HepG2 (cell line): ENCODE measurements around the gene GBE1. TPM values are rescaled to one million over a fixed set of nuclear protein-coding genes. Genes with fewer than 3 reads are reported as not detected.
A peak's percentile ranks its signal among the peaks of the same experiment; 100 is the strongest.

Experiments
- ATAC-seq: fragments of 200-7000 bp; cut with Tn5 transposase; 3 replicates; pipeline ENCODE4 v1.9.1; 2020; ENCODE audit warnings: mild to moderate bottlenecking, moderate library complexity
- BruUV-seq: library from RNA; stranded (reverse); fragments of 400-500 nt; replicated peaks from 2 replicates; lab custom pipeline; 2021; lab: Mats Ljungman, UMichigan
- CTCF ChIA-PET: fragments of 300-600 bp; formaldehyde crosslinking; extraction: SDS; loops from one replicate; lab custom pipeline; 2021; ENCODE audit warnings: low total read pairs, inconsistent platforms, low intra/inter-chr PET ratio; lab: Yijun Ruan, JAX
- POLR2A ChIA-PET: fragments of 350-600 bp; sonication (Branson Sonifier 250); formaldehyde crosslinking; loops from one replicate; lab custom pipeline; 2020; ENCODE audit warnings: antibody characterized with exemption, inconsistent platforms; lab: Yijun Ruan, JAX
- DNase-seq: peaks from one replicate; pipeline ENCODE4 v3.0.0-alpha.2; 2015; ENCODE audit warnings: low spot score
- FAIRE-seq: peaks from 3 replicates; lab custom pipeline; 2011; peaks lifted over from hg19 to GRCh38; lab: Jason Lieb, UNC
- H2AFZ ChIP-seq: one replicate; pipeline ENCODE4 v1.6.1; 2011; ENCODE audit warnings: low read length, inconsistent platforms
- H3K27ac ChIP-seq: fragments of 300-600 bp; 3 replicates; pipeline ENCODE4 v1.8.0; 2011; ENCODE audit warnings: mixed run types, mild to moderate bottlenecking, mixed read lengths, low read length, inconsistent platforms; ENCODE audit not compliant: insufficient read depth; ENCODE audit errors: extremely low read length
- H3K27me3 ChIP-seq, 2 experiments: fragments of 200-600 bp in 1 of 2; 2 replicates in 1 of 2; 3 replicates in 1 of 2; pipeline versions ENCODE4 v1.6.0 to v1.8.0; 2011; ENCODE audit warnings: low read length in 2 of 2, mild to moderate bottlenecking in 2 of 2, moderate library complexity in 2 of 2, inconsistent platforms in 1 of 2; ENCODE audit not compliant: insufficient read depth in 2 of 2, control insufficient read depth in 1 of 2
- H3K36me3 ChIP-seq, 2 experiments: fragments of 200-600 bp in 1 of 2; replicated peaks in 1 of 2; 2 replicates in 1 of 2; 3 replicates in 1 of 2; pipeline versions ENCODE4 v1.5.1 to v1.8.0; 2011; ENCODE audit warnings: low read length in 2 of 2, inconsistent platforms in 1 of 2; ENCODE audit not compliant: insufficient read depth in 2 of 2, control insufficient read depth in 1 of 2
- H3K4me1 ChIP-seq: 2 replicates; pipeline ENCODE4 v1.5.1; 2012; ENCODE audit warnings: low read length, inconsistent platforms; ENCODE audit not compliant: insufficient read depth
- H3K4me2 ChIP-seq: 2 replicates; pipeline ENCODE4 v1.6.0; 2011; ENCODE audit warnings: low read depth, low read length, inconsistent platforms
- H3K4me3 ChIP-seq, 3 experiments: fragments of 200-600 bp in 1 of 3; sonication (generic), shearing (Covaris generic) in 1 of 3; replicated peaks in 1 of 3; 2 replicates each; pipeline ENCODE4 v1.5.1; 2011 to 2016; ENCODE audit warnings: low read length in 3 of 3, inconsistent platforms in 2 of 3, low read depth in 2 of 3, mild to moderate bottlenecking in 2 of 3, control low read depth in 1 of 3, mixed read lengths in 1 of 3; ENCODE audit not compliant: insufficient read depth in 1 of 3
- H3K79me2 ChIP-seq: one replicate; pipeline ENCODE4 v1.6.1; 2011; ENCODE audit warnings: low read length, inconsistent platforms; ENCODE audit not compliant: insufficient read depth
- H3K9ac ChIP-seq: 2 replicates; pipeline ENCODE4 v1.6.0; 2011; ENCODE audit warnings: mild to moderate bottlenecking, low read depth, low read length, inconsistent platforms; ENCODE audit not compliant: insufficient read depth
- H3K9me3 ChIP-seq: 2 replicates; pipeline ENCODE4 v1.5.1; 2012; ENCODE audit warnings: mild to moderate bottlenecking, low read length
- H4K20me1 ChIP-seq: 2 replicates; pipeline ENCODE4 v1.6.0; 2011; ENCODE audit warnings: inconsistent platforms, mild to moderate bottlenecking, low read length, moderate library complexity; ENCODE audit not compliant: insufficient read depth
- GLI4 ChIP-seq: sonication (generic); formaldehyde crosslinking; IDR thresholded peaks from 2 replicates; pipeline ENCODE4 v1.5.1; 2020; ENCODE audit warnings: missing genetic modification reagents, mild to moderate bottlenecking, moderate library complexity, borderline replicate concordance
- GPN1 ChIP-seq: sonication (generic); formaldehyde crosslinking; IDR thresholded peaks from 2 replicates; pipeline ENCODE4 v1.5.1; 2020; ENCODE audit warnings: missing genetic modification reagents, borderline replicate concordance
- HOXA7 ChIP-seq: sonication (generic); formaldehyde crosslinking; IDR thresholded peaks from 2 replicates; pipeline ENCODE4 v1.8.1; 2022; ENCODE audit warnings: mild to moderate bottlenecking, missing genetic modification reagents, moderate library complexity
- MAX ChIP-seq: IDR thresholded peaks from 2 replicates; pipeline ENCODE4 v1.6.1; 2012; ENCODE audit warnings: inconsistent platforms
- MIXL1 ChIP-seq: IDR thresholded peaks from 2 replicates; pipeline ENCODE4 v1.6.1; 2016
- NAIF1 ChIP-seq: sonication (generic); formaldehyde crosslinking; IDR thresholded peaks from 2 replicates; pipeline ENCODE4 v1.5.0; 2020; ENCODE audit warnings: mild to moderate bottlenecking, missing genetic modification reagents, borderline replicate concordance
- NCOA2 ChIP-seq: sonication (generic); formaldehyde crosslinking; IDR thresholded peaks from 2 replicates; pipeline ENCODE4 v1.8.0; 2022; ENCODE audit warnings: inconsistent platforms
- NFE2L1 ChIP-seq: sonication (generic); formaldehyde crosslinking; IDR thresholded peaks from 2 replicates; pipeline ENCODE4 v1.4.0; 2020; ENCODE audit warnings: missing genetic modification reagents, mild to moderate bottlenecking, borderline replicate concordance
- PBX2 ChIP-seq: IDR thresholded peaks from 2 replicates; pipeline ENCODE4 v1.6.1; 2016; ENCODE audit warnings: control low read depth
- PLRG1 ChIP-seq: fragments of 450-650 bp; conservative IDR thresholded peaks from 2 replicates; pipeline ENCODE4 v1.6.1; 2016
- PRPF4 ChIP-seq: fragments of 200-400 bp; formaldehyde crosslinking; IDR thresholded peaks from 2 replicates; pipeline ENCODE4 v1.6.1; 2016; ENCODE audit warnings: low read length, low read depth; ENCODE audit not compliant: poor library complexity, severe bottlenecking
- ZKSCAN5 ChIP-seq: sonication (generic); formaldehyde crosslinking; IDR thresholded peaks from 2 replicates; pipeline ENCODE4 v1.5.1; 2020; ENCODE audit warnings: mild to moderate bottlenecking, missing genetic modification reagents
- ZMAT3 ChIP-seq: sonication (generic); formaldehyde crosslinking; conservative IDR thresholded peaks from 2 replicates; pipeline ENCODE4 v1.7.0; 2021; ENCODE audit warnings: missing genetic modification reagents
- ZNF33A ChIP-seq: sonication (generic); formaldehyde crosslinking; IDR thresholded peaks from 2 replicates; pipeline ENCODE4 v1.5.1; 2020; ENCODE audit warnings: missing genetic modification reagents, mild to moderate bottlenecking, moderate library complexity, borderline replicate concordance
- ZSCAN12 ChIP-seq: sonication (generic); formaldehyde crosslinking; IDR thresholded peaks from 2 replicates; pipeline ENCODE4 v1.9.0; 2021; ENCODE audit warnings: mild to moderate bottlenecking, missing genetic modification reagents
- ZSCAN25 ChIP-seq: sonication (generic); formaldehyde crosslinking; IDR thresholded peaks from 2 replicates; pipeline ENCODE4 v1.8.0; 2022; ENCODE audit warnings: mild to moderate bottlenecking, missing genetic modification reagents
- WGBS: methylation state at CpG from one replicate; pipeline ENCODE4 v1.1.6; 2017; ENCODE audit warnings: low lambda C conversion rate; 5-methylcytosine and 5-hydroxymethylcytosine counted together
- in situ Hi-C: cut with HindIII; loops from 2 replicates; pipeline ENCODE4 v1.10.0; 2017; ENCODE audit warnings: low pct_unique_long_range_greater_than_20kb; ENCODE audit not compliant: extremely low pct_ligation_motif_present
- intact Hi-C: fragments of 100-400 bp; cut with micrococcal nuclease; formaldehyde crosslinking; loops from one replicate; pipeline ENCODE4 v1.10.0; 2022; ENCODE audit not compliant: unreplicated experiment
- polyA plus RNA-seq, 8 experiments: library from polyadenylated mRNA; depleted of rRNA in 3 of 8; stranded (reverse) in 7 of 8; unstranded in 1 of 8; fragments of >200 nt; fragmentation: Illumina TruSeq in 4 of 8; extraction: Trizol in 4 of 8; gene quantifications; 2 replicates each; pipeline versions ENCODE4 v1.2.1 to v1.2.3, GENCODE V29; 2011 to 2016; ENCODE audit warnings: low read depth in 4 of 8, missing spikeins in 1 of 8, mixed read lengths in 1 of 8; ENCODE audit not compliant: insufficient read depth in 1 of 8
- total RNA-seq, 5 experiments: library from RNA; depleted of rRNA; stranded (reverse); fragments of >200 nt; fragmentation: Illumina TruSeq; extraction: Trizol; gene quantifications; 2 replicates each; pipeline ENCODE4 v1.2.3, GENCODE V29; 2016; ENCODE audit warnings: low read depth in 1 of 5
- TF ChIP-seq, protein P1 (sequence below): IDR thresholded peaks from 2 replicates; pipeline ENCODE4 v1.4.0; 2020; ENCODE audit warnings: mild to moderate bottlenecking, missing genetic modification reagents
- TF ChIP-seq, protein P2 (sequence below): sonication (generic); formaldehyde crosslinking; IDR thresholded peaks from 2 replicates; pipeline ENCODE4 v1.8.0; 2022; ENCODE audit warnings: missing genetic modification reagents, mild to moderate bottlenecking, inconsistent platforms, borderline replicate concordance

Gene GBE1
- total and polyA plus RNA-seq, 2 of the 13 experiments (the other 11 are each of a cell fraction or from before 2014, with no cell fraction given) = 22.9 to 36.1 TPM

DNA sequence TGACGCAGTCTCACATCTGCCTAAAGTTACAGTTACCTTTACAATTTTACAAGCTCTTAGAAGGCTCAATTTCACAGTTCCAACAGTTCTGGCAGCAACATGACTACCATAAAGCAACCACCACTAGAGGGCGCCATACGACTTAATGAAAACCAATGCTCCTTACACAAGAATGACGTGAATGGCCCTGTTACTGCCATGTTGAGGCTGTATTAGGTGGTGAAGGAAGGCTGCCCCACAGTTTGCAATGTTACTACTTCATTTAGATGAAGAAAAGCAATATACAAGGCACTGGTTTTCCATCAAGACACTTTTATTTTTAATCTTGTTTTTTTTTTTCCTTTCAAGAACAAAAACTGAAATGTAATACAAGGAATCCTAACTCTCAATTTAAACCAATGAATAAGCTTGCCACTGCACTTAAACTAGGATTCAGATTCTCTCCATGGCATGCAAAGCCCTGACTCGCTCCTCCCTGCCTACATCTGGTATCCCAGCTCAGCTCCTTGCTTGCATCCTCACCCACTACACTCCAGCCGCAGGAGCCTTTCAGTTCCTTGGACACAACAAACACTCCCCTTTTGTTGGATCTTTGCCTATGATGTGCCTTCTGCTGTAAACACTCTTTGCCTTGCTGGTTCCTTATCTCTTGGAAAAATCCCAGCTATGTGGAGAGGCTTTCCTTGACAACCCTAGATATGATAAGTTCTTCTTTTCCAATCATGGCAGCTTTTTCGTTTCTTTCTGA is 270.7 kb downstream of the GBE1 start (continued):
- TF ChIP-seq, protein P1, sequence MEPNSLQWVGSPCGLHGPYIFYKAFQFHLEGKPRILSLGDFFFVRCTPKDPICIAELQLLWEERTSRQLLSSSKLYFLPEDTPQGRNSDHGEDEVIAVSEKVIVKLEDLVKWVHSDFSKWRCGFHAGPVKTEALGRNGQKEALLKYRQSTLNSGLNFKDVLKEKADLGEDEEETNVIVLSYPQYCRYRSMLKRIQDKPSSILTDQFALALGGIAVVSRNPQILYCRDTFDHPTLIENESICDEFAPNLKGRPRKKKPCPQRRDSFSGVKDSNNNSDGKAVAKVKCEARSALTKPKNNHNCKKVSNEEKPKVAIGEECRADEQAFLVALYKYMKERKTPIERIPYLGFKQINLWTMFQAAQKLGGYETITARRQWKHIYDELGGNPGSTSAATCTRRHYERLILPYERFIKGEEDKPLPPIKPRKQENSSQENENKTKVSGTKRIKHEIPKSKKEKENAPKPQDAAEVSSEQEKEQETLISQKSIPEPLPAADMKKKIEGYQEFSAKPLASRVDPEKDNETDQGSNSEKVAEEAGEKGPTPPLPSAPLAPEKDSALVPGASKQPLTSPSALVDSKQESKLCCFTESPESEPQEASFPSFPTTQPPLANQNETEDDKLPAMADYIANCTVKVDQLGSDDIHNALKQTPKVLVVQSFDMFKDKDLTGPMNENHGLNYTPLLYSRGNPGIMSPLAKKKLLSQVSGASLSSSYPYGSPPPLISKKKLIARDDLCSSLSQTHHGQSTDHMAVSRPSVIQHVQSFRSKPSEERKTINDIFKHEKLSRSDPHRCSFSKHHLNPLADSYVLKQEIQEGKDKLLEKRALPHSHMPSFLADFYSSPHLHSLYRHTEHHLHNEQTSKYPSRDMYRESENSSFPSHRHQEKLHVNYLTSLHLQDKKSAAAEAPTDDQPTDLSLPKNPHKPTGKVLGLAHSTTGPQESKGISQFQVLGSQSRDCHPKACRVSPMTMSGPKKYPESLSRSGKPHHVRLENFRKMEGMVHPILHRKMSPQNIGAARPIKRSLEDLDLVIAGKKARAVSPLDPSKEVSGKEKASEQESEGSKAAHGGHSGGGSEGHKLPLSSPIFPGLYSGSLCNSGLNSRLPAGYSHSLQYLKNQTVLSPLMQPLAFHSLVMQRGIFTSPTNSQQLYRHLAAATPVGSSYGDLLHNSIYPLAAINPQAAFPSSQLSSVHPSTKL (CRISPR knock-in tag) = no peak
- TF ChIP-seq ZMAT3 (CRISPR knock-in tag) = no peak
- no peak for TF ChIP-seq ZSCAN25
- no peak for TF ChIP-seq NCOA2 (CRISPR knock-in tag)
- TF ChIP-seq ZNF33A (CRISPR knock-in tag) = no peak
- TF ChIP-seq MIXL1 = peak; percentile 35; the same call in 1 of the 2 replicates
- no peak for TF ChIP-seq PRPF4
- TF ChIP-seq GLI4 (CRISPR knock-in tag) = no peak
- TF ChIP-seq, all 625 proteins: peak for 12

DNA sequence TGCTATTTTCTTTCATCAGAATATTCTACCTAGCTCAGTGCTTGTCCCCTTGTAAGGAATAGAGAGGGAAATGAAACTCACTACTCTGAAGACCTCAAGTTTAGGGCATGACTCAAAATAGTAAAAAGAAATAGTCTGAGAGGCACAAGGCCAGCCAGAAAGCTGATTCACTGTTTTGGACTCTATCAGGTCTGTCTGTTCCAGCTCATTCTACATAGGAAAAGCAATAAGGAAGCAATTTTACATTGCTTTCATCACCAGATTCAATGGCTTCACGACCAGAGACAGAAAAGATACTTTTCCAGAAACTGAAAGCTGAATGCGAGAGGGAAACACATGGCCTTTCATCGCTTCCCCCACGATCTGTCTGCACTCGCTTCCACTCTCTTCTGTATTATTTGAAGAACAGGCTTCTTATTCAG is 276.0 kb downstream of the GBE1 start:
- no peak for FAIRE-seq
- whole genome bisulfite sequencing = 79% methylated on average over 5 of the region's 5 CpGs
- no peaks in the 10 kb centered on the region for H3K79me2 ChIP-seq
- no peak; the same call in 2 of the 3 replicates for ATAC-seq
- H3K4me3 ChIP-seq = no peak overlapping the region
- no peak overlapping the region for H3K9ac ChIP-seq
- no peak for DNase-seq
- CTCF ChIA-PET = no interaction called here
- no peak overlapping the region for H3K27ac ChIP-seq
- POLR2A ChIA-PET = no interaction called here
- intact Hi-C loops (no loop called here), in situ Hi-C loops (no loop called here)
- no peaks in the 10 kb centered on the region for H3K9me3 ChIP-seq
- H3K27me3 ChIP-seq = no peaks in the 10 kb centered on the region
- no peak overlapping the region for H2AFZ ChIP-seq
- no peak overlapping the region for H3K4me2 ChIP-seq
- H3K36me3 ChIP-seq = no peaks in the 10 kb centered on the region
- BruUV-seq = no TSS peak
- no peaks in the 10 kb centered on the region for H4K20me1 ChIP-seq
- H3K4me1 ChIP-seq = no peaks in the 10 kb centered on the region
- no peak for TF ChIP-seq ZKSCAN5 (CRISPR knock-in tag)
- TF ChIP-seq MAX = no peak
- no peak for TF ChIP-seq NAIF1
- TF ChIP-seq GPN1 (CRISPR knock-in tag) = no peak
- TF ChIP-seq NFE2L1 (CRISPR knock-in tag) = no peak
- no peak for TF ChIP-seq PLRG1
- no peak for TF ChIP-seq PBX2 (CRISPR knock-in tag)
- no peak for TF ChIP-seq HOXA7 (CRISPR knock-in tag)
- TF ChIP-seq, protein P2, sequence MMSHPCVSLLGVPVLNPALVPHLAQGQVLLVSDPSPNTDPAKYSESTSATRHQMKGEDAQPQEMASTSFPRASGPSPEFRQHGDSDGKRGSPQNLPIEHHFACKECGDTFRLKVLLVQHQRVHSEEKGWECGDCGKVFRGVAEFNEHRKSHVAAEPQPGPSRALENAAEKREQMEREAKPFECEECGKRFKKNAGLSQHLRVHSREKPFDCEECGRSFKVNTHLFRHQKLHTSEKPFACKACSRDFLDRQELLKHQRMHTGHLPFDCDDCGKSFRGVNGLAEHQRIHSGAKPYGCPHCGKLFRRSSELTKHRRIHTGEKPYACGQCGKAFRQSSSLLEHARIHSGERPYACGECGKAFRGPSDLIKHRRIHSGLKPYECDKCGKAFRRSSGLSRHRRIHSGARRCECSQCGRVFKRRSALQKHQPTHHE (CRISPR knock-in tag) = no peak
- no peak for TF ChIP-seq ZSCAN12 (CRISPR knock-in tag)
